Keratinocyte (primary cell): ENCODE data around the gene MS4A2. TPM values are rescaled to one million over a fixed set of nuclear protein-coding genes. Genes with fewer than 3 reads are reported as not detected.

Source experiments
- DNase-seq: peaks from one replicate; pipeline ENCODE4 v3.0.0-alpha.2; 2011; ENCODE audit warnings: low read depth, missing footprints, low spot score
- FAIRE-seq: peaks from 2 replicates; lab custom pipeline; 2011; peaks lifted over from hg19 to GRCh38; lab: Jason Lieb, UNC
- H2AFZ ChIP-seq: 2 replicates; pipeline ENCODE4 v1.6.0; 2012; ENCODE audit warnings: low read length, control low read depth, inconsistent platforms; ENCODE audit not compliant: control insufficient read depth
- H3K27ac ChIP-seq: 2 replicates; pipeline ENCODE4 v1.5.1; 2011; ENCODE audit warnings: low read length; ENCODE audit not compliant: control insufficient read depth, insufficient read depth
- H3K27me3 ChIP-seq: 3 replicates; pipeline ENCODE4 v1.6.0; 2011; ENCODE audit warnings: low read length; ENCODE audit not compliant: control insufficient read depth, insufficient read depth; ENCODE audit errors: extremely low read depth
- H3K36me3 ChIP-seq, 2 experiments: 2 replicates in 1 of 2; 3 replicates in 1 of 2; pipeline ENCODE4 v1.5.1; 2011; ENCODE audit warnings: low read length in 2 of 2, mild to moderate bottlenecking in 1 of 2; ENCODE audit not compliant: control insufficient read depth in 2 of 2, insufficient read depth in 2 of 2; ENCODE audit errors: extremely low read depth in 1 of 2
- H3K4me1 ChIP-seq: 3 replicates; pipeline ENCODE4 v1.5.1; 2011; ENCODE audit warnings: low read length; ENCODE audit not compliant: control insufficient read depth, insufficient read depth; ENCODE audit errors: extremely low read depth
- H3K4me2 ChIP-seq: 3 replicates; pipeline ENCODE4 v1.6.0; 2011; ENCODE audit warnings: low read depth, low read length; ENCODE audit not compliant: control insufficient read depth, insufficient read depth; ENCODE audit errors: extremely low read depth
- H3K4me3 ChIP-seq, 3 experiments: fragments of 200-600 bp in 1 of 3; sonication (generic) in 1 of 3; 2 replicates in 2 of 3; 3 replicates in 1 of 3; pipeline ENCODE4 v1.5.1; 2011 to 2016; ENCODE audit warnings: low read length in 3 of 3, mild to moderate bottlenecking in 3 of 3, control low read depth in 2 of 3, inconsistent platforms in 1 of 3, low read depth in 1 of 3, mixed read lengths in 1 of 3, mixed run types in 1 of 3, moderate library complexity in 1 of 3; ENCODE audit not compliant: control insufficient read depth in 2 of 3, insufficient read depth in 2 of 3; ENCODE audit errors: extremely low read depth in 1 of 3
- H3K79me2 ChIP-seq: 2 replicates; pipeline ENCODE4 v1.6.0; 2012; ENCODE audit warnings: low read length; ENCODE audit not compliant: control insufficient read depth, insufficient read depth
- H3K9ac ChIP-seq: 3 replicates; pipeline ENCODE4 v1.6.0; 2011; ENCODE audit warnings: low read length; ENCODE audit not compliant: control insufficient read depth, insufficient read depth; ENCODE audit errors: extremely low read depth
- H3K9me1 ChIP-seq: 3 replicates; pipeline ENCODE4 v1.6.0; 2011; ENCODE audit warnings: low read length; ENCODE audit not compliant: control insufficient read depth, insufficient read depth; ENCODE audit errors: extremely low read depth
- H3K9me3 ChIP-seq: 2 replicates; pipeline ENCODE4 v1.5.1; 2012; ENCODE audit warnings: low read depth, low read length; ENCODE audit not compliant: control insufficient read depth
- H4K20me1 ChIP-seq: 3 replicates; pipeline ENCODE4 v1.6.0; 2011; ENCODE audit warnings: low read length; ENCODE audit not compliant: control insufficient read depth, insufficient read depth; ENCODE audit errors: extremely low read depth
- CTCF ChIP-seq, 3 experiments: IDR thresholded peaks in 1 of 3; conservative IDR thresholded peaks in 1 of 3; optimal IDR thresholded peaks in 1 of 3; 2 replicates in 2 of 3; 3 replicates in 1 of 3; pipeline versions ENCODE3 to v1.5.1; 2011; ENCODE audit warnings: low read length in 3 of 3, mild to moderate bottlenecking in 3 of 3, moderate library complexity in 2 of 3, control low read depth in 1 of 3, inconsistent platforms in 1 of 3; ENCODE audit not compliant: insufficient read depth in 2 of 3; ENCODE audit errors: extremely low read depth in 1 of 3
- EZH2 ChIP-seq: IDR thresholded peaks from one replicate; pipeline ENCODE4 v1.6.1; 2012; ENCODE audit warnings: inconsistent platforms, mild to moderate bottlenecking, low read length, moderate library complexity
- dilution Hi-C: fragments of 300-500 bp; cut with MboI; formaldehyde crosslinking; loops from one replicate; pipeline ENCODE4 v1.7.0; 2020; ENCODE audit warnings: low sequenced_read_pairs; ENCODE audit not compliant: extremely low pct_ligation_motif_present
- polyA plus RNA-seq, 5 experiments: library from polyadenylated mRNA; depleted of rRNA in 3 of 5; stranded (reverse) in 3 of 5; stranded (forward) in 1 of 5; unstranded in 1 of 5; fragments of >200 nt; gene quantifications; 1 replicate in 1 of 5; 2 replicates in 3 of 5; 3 replicates in 1 of 5; pipeline versions ENCODE4 v1.2.1 to v1.2.3, GENCODE V29; 2011 to 2012; ENCODE audit warnings: missing spikeins in 2 of 5, low read depth in 1 of 5, low replicate concordance in 1 of 5

Gene MS4A2
- polyA plus RNA-seq, 1 donor (not counting 4 experiments of a cell fraction or from before 2014, with no cell fraction given): not detected

DNA sequence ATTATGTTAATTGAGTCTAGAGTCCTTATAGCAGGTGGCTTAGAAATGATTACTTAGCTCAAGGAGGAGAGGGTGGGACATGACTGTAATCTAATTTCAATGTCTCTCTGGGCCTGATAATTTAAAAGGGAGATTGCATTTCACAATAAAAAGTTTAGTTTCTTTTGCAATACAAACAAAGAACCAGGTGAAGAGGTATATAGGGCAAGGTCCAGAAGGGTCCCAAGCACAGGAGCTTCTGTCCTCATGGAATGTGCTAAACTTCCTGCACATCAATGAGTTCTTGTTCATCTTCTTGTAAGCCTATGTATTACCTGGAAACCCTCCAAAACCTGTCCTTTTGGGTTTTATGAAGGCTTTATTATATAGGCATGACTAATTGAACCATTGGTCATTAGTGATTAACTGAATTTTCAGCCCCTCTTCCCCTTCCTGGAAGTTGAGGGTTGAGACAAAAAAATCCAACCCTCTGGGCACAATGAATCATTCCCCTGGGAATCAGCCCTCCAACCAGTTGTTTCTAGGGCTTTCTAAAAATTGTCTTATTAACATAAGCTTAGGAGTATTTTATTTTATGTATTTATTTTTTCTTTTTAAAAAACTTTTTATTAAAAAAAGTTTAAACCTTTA is 37.6 kb downstream of the MS4A2 start:
- no peak for TF ChIP-seq EZH2
- no peak for TF ChIP-seq CTCF (optimal IDR thresholded peaks at IDR 0.05 in 1 of 3, IDR thresholded peaks at IDR 0.05 in 1 of 3, conservative IDR thresholded peaks at IDR 0.05 in 1 of 3; ENCODE audit: extremely low read depth in 1 of 3, insufficient read depth in 2 of 3, low read length in 3 of 3)
- peak; percentile 54 for DNase-seq
- dilution Hi-C loops: no loop called here

DNA sequence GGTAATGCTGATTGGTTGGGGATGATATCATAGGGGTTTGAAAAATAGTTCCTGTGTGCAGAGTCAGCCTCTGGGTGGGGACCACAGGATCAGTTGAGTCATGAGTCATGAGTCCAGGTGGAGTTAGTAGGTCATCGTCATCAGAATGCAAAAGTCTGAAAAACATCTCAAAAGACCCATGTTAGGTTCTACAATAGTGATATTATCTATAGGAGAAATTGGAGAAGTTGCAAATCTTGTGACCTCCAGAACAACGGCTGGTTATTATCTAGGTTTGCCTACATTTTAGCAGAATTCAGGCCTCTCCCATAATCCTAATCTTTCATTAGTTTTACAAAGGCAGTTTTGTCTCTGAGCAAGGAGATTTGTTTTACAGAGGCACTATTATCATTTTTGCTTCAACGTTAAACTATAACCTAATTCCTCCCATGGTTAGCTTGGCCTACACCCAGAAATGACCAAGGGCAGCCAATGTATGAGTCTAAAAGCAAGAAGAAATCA is 38.9 kb downstream of the MS4A2 start:
- Histone ChIP-seq H3K4me3 (no peak overlapping the region), H3K36me3 (no peaks in the 10 kb centered on the region), H3K27me3 (no peaks in the 10 kb centered on the region), H3K4me1 (peaks cover 11% of the 10 kb centered on the region), H3K9me1 (no peaks in the 10 kb centered on the region), H3K9me3 (no peaks in the 10 kb centered on the region), H3K79me2 (no peaks in the 10 kb centered on the region), H3K9ac (no peak overlapping the region), H3K4me2 (no peak overlapping the region), H2AFZ (peak overlapping the region; percentile 26), H3K27ac (peak overlapping the region; percentile 61), H4K20me1 (no peaks in the 10 kb centered on the region)
- TF ChIP-seq CTCF (optimal IDR thresholded peaks at IDR 0.05 in 1 of 3, IDR thresholded peaks at IDR 0.05 in 1 of 3, conservative IDR thresholded peaks at IDR 0.05 in 1 of 3; ENCODE audit: extremely low read depth in 1 of 3, insufficient read depth in 2 of 3, low read length in 3 of 3) (no peak), EZH2 (no peak)
- DNase-seq (peak; percentile 35), FAIRE-seq (peak; percentile 48)
- dilution Hi-C loops: no loop called here

More for the DNA sequence above, 37.6 kb downstream of the MS4A2 start:
- H3K9ac ChIP-seq: no peak overlapping the region
- H3K9me1 ChIP-seq: no peaks in the 10 kb centered on the region
- H3K79me2 ChIP-seq: no peaks in the 10 kb centered on the region
- no peak overlapping the region for H3K4me2 ChIP-seq
- peak; percentile 74 for FAIRE-seq
- H3K9me3 ChIP-seq: no peaks in the 10 kb centered on the region
- H3K36me3 ChIP-seq: no peaks in the 10 kb centered on the region
- H3K4me3 ChIP-seq: no peak overlapping the region
- H3K27me3 ChIP-seq: no peaks in the 10 kb centered on the region
- H4K20me1 ChIP-seq: no peaks in the 10 kb centered on the region
- H2AFZ ChIP-seq: no peak overlapping the region
- no peak overlapping the region for H3K27ac ChIP-seq
- H3K4me1 ChIP-seq: peaks cover 11% of the 10 kb centered on the region
